Fibroblast of lung (primary cell): ENCODE measurements around the gene CRYGS. TPM values are rescaled to one million over a fixed set of nuclear protein-coding genes. Genes with fewer than 3 reads are reported as not detected.

Experiments used
- DNase-seq, 2 donors: peaks; one replicate each; pipeline versions ENCODE4 v3.0.0 to v3.0.0-alpha.2; 2010; ENCODE audit warnings: low read depth in 2 of 2
- H2AFZ ChIP-seq: 2 replicates; pipeline ENCODE4 v1.5.1; 2012; ENCODE audit warnings: low read length, control low read depth, inconsistent platforms
- H3K27ac ChIP-seq: 2 replicates; pipeline ENCODE4 v1.5.1; 2011; ENCODE audit warnings: low read length, control low read depth; ENCODE audit not compliant: insufficient read depth
- H3K27me3 ChIP-seq: 2 replicates; pipeline ENCODE4 v1.5.1; 2011; ENCODE audit warnings: mild to moderate bottlenecking, low read length; ENCODE audit not compliant: control insufficient read depth, insufficient read depth
- H3K36me3 ChIP-seq: 2 replicates; pipeline ENCODE4 v1.5.1; 2011; ENCODE audit warnings: low read length; ENCODE audit not compliant: control insufficient read depth, insufficient read depth
- H3K4me1 ChIP-seq: 2 replicates; pipeline ENCODE4 v1.5.1; 2011; ENCODE audit warnings: low read length; ENCODE audit not compliant: control insufficient read depth, insufficient read depth; ENCODE audit errors: extremely low read depth
- H3K4me2 ChIP-seq: 2 replicates; pipeline ENCODE4 v1.5.1; 2011; ENCODE audit warnings: low read length, control low read depth; ENCODE audit not compliant: insufficient read depth; ENCODE audit errors: extremely low read depth
- H3K4me3 ChIP-seq, 4 experiments: fragments of 200-600 bp in 1 of 4; sonication (generic) in 1 of 4; replicated peaks in 1 of 4; 2 replicates each; pipeline ENCODE4 v1.5.1; 2011 to 2016; ENCODE audit warnings: low read length in 4 of 4, low read depth in 3 of 4, mild to moderate bottlenecking in 3 of 4, control low read depth in 2 of 4, inconsistent platforms in 1 of 4, mixed read lengths in 1 of 4; ENCODE audit not compliant: insufficient read depth in 1 of 4; ENCODE audit errors: control extremely low read depth in 1 of 4
- H3K79me2 ChIP-seq: 2 replicates; pipeline ENCODE4 v1.5.1; 2012; ENCODE audit warnings: mild to moderate bottlenecking, low read length, inconsistent platforms; ENCODE audit not compliant: control insufficient read depth, insufficient read depth
- H3K9ac ChIP-seq: 2 replicates; pipeline ENCODE4 v1.5.1; 2011; ENCODE audit warnings: mild to moderate bottlenecking, low read length, control low read depth; ENCODE audit not compliant: insufficient read depth
- H3K9me3 ChIP-seq: 2 replicates; pipeline ENCODE4 v1.5.1; 2012; ENCODE audit warnings: low read depth, low read length; ENCODE audit not compliant: control insufficient read depth, insufficient read depth
- H4K20me1 ChIP-seq: 2 replicates; pipeline ENCODE4 v1.5.1; 2011; ENCODE audit warnings: low read length; ENCODE audit not compliant: control insufficient read depth, insufficient read depth; ENCODE audit errors: extremely low read depth
- EZH2 ChIP-seq: IDR thresholded peaks from 2 replicates; pipeline ENCODE4 v1.5.1; 2012; ENCODE audit warnings: low read length, control low read depth, mild to moderate bottlenecking; ENCODE audit errors: missing control alignments
- polyA minus RNA-seq: library from RNA; depleted of rRNA, polyadenylated mRNA; stranded (reverse); fragments of >200 nt; gene quantifications from 2 replicates; pipeline ENCODE4 v1.2.3, GENCODE V29; 2011; ENCODE audit warnings: low replicate concordance
- polyA plus RNA-seq, 2 donors: library from polyadenylated mRNA; depleted of rRNA in 1 of 2; stranded (reverse) in 1 of 2; unstranded in 1 of 2; fragments of >200 nt; gene quantifications; 2 replicates each; pipeline ENCODE4 v1.2.1, GENCODE V29; 2011 to 2012; ENCODE audit warnings: missing spikeins in 1 of 2
- total RNA-seq: library from RNA; depleted of rRNA; stranded (reverse); fragments of >200 nt; gene quantifications from 2 replicates; pipeline ENCODE4 v1.2.1, GENCODE V29; 2014
- TF ChIP-seq, protein P1 (sequence below), 2 donors: IDR thresholded peaks in 1 of 2; conservative IDR thresholded peaks in 1 of 2; 1 replicate in 1 of 2; 2 replicates in 1 of 2; pipeline ENCODE4 v1.5.1; 2011 to 2012; ENCODE audit warnings: low read length in 2 of 2, control low read depth in 1 of 2, inconsistent platforms in 1 of 2, low read depth in 1 of 2, mild to moderate bottlenecking in 1 of 2

Gene CRYGS
- 0.99 and 1.0 TPM in 2 replicates for total RNA-seq
- polyA plus RNA-seq, result 0.40 and 0.54 TPM in 2 replicates
- 0.15 and 0.33 TPM in 2 replicates for polyA plus RNA-seq (2012)
- not detected in 2 replicates for polyA minus RNA-seq

- peak in 1 of 2 donors; percentile 9 for DNase-seq
- Histone ChIP-seq H2AFZ (no peak within 1 kb of the TSS), H3K9me3 (no peaks in the 10 kb centered on the region), H3K4me1 (peaks cover 2% of the 10 kb centered on the region), H3K27ac (no peak within 1 kb of the TSS), H3K27me3 (no peaks in the 10 kb centered on the region), H3K4me2 (no peak within 1 kb of the TSS), H3K9ac (no peak within 1 kb of the TSS), H3K36me3 (no peaks in the 10 kb centered on the region), H4K20me1 (no peaks in the 10 kb centered on the region), H3K79me2 (no peaks in the 10 kb centered on the region), H3K4me3 (no peak within 1 kb of the TSS)
- no peak for TF ChIP-seq EZH2
- TF ChIP-seq, protein P1, sequence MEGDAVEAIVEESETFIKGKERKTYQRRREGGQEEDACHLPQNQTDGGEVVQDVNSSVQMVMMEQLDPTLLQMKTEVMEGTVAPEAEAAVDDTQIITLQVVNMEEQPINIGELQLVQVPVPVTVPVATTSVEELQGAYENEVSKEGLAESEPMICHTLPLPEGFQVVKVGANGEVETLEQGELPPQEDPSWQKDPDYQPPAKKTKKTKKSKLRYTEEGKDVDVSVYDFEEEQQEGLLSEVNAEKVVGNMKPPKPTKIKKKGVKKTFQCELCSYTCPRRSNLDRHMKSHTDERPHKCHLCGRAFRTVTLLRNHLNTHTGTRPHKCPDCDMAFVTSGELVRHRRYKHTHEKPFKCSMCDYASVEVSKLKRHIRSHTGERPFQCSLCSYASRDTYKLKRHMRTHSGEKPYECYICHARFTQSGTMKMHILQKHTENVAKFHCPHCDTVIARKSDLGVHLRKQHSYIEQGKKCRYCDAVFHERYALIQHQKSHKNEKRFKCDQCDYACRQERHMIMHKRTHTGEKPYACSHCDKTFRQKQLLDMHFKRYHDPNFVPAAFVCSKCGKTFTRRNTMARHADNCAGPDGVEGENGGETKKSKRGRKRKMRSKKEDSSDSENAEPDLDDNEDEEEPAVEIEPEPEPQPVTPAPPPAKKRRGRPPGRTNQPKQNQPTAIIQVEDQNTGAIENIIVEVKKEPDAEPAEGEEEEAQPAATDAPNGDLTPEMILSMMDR (conservative IDR thresholded peaks at IDR 0.05 in 1 of 2, IDR thresholded peaks at IDR 0.05 in 1 of 2; ENCODE audit: low read depth in 1 of 2, low read length in 2 of 2), result no peak
These were observed at the start of gene CRYGS for GRCh38 chr3:186544281-186544680. Gene CRYGS, minus strand, starts transcription at chr3:186544380. Its CDS starts 54 bp downstream, at chr3:186544326.

DNA sequence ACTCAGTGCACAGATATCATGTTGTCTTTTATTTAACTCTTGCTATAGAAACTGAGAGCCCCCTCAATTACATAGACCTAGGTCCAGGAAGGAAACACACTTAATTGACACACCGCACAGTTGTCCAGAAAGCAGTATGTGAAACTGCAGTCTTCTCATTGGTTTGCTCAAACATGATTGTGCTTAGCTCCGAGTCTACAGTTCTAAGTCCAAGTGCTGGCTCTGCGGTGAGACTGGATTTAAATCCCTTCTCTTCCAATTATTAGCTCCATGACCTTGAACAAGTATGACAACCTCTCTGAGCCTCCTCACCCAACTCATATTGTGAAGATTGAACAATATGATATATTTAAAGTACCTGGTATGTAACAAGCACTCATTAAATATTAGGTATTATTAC lies 49.7 kb upstream of the CRYGS start:
- TF ChIP-seq EZH2, result no peak
- TF ChIP-seq, protein P1 (conservative IDR thresholded peaks at IDR 0.05 in 1 of 2, IDR thresholded peaks at IDR 0.05 in 1 of 2; ENCODE audit: low read depth in 1 of 2, low read length in 2 of 2), result no peak

GRCh38 chr3:186592682-186593081 lies 48.5 kb upstream of the CRYGS start:
- Histone ChIP-seq H3K27ac (no peak overlapping the region), H4K20me1 (no peaks in the 10 kb centered on the region), H3K36me3 (no peaks in the 10 kb centered on the region), H3K9me3 (no peaks in the 10 kb centered on the region), H2AFZ (no peak overlapping the region), H3K9ac (no peak overlapping the region), H3K4me1 (no peaks in the 10 kb centered on the region), H3K27me3 (no peaks in the 10 kb centered on the region), H3K4me2 (no peak overlapping the region), H3K79me2 (no peaks in the 10 kb centered on the region), H3K4me3 (no peak overlapping the region)
- no peak for DNase-seq
- TF ChIP-seq, protein P1 (conservative IDR thresholded peaks at IDR 0.05 in 1 of 2, IDR thresholded peaks at IDR 0.05 in 1 of 2; ENCODE audit: low read depth in 1 of 2, low read length in 2 of 2), result no peak
- no peak for TF ChIP-seq EZH2

More for the DNA sequence above, 49.7 kb upstream of the CRYGS start:
- no peak for DNase-seq
- no peaks in the 10 kb centered on the region for H4K20me1 ChIP-seq
- H3K27ac ChIP-seq, result no peak overlapping the region
- H2AFZ ChIP-seq, result no peak overlapping the region
- H3K27me3 ChIP-seq, result no peaks in the 10 kb centered on the region
- no peak overlapping the region for H3K4me2 ChIP-seq
- no peaks in the 10 kb centered on the region for H3K4me1 ChIP-seq
- H3K4me3 ChIP-seq, result no peak overlapping the region
- H3K9ac ChIP-seq, result no peak overlapping the region
- no peaks in the 10 kb centered on the region for H3K9me3 ChIP-seq
- no peaks in the 10 kb centered on the region for H3K36me3 ChIP-seq
- no peaks in the 10 kb centered on the region for H3K79me2 ChIP-seq
